GM23338 (cell line): ENCODE measurements around the gene RSAD1. TPM values are rescaled to one million over a fixed set of nuclear protein-coding genes. Genes with fewer than 3 reads are reported as not detected.

ENCODE experiments used
- ATAC-seq: fragments of 200-7000 bp; cut with Tn5 transposase; 3 replicates; pipeline ENCODE4 v1.9.1; 2020
- DNase-seq: peaks from one replicate; pipeline ENCODE4 v3.0.0-alpha.2; 2015; ENCODE audit warnings: low spot score
- H2AFZ ChIP-seq: fragments of 200-600 bp; sonication (generic); 2 replicates; pipeline ENCODE4 v1.8.0; 2016; ENCODE audit warnings: antibody characterized with exemption, mild to moderate bottlenecking, moderate library complexity
- H3F3A ChIP-seq: fragments of 200-600 bp; sonication (generic); replicated peaks from 2 replicates; pipeline ENCODE4 v1.8.0; 2017; ENCODE audit warnings: antibody characterized with exemption, mixed run types, low read depth
- H3K27ac ChIP-seq: fragments of 200-600 bp; sonication (generic); 2 replicates; pipeline ENCODE4 v1.6.1; 2016; ENCODE audit warnings: low read depth
- H3K27me3 ChIP-seq: fragments of 200-600 bp; sonication (generic); 2 replicates; pipeline ENCODE4 v1.8.0; 2016; ENCODE audit warnings: mild to moderate bottlenecking, mixed run types, moderate library complexity; ENCODE audit not compliant: insufficient read depth
- H3K36me3 ChIP-seq: fragments of 200-600 bp; sonication (generic); 2 replicates; pipeline ENCODE4 v1.8.0; 2016; ENCODE audit warnings: mild to moderate bottlenecking; ENCODE audit not compliant: insufficient read depth
- H3K4me1 ChIP-seq: fragments of 200-600 bp; sonication (generic); 2 replicates; pipeline ENCODE4 v1.8.0; 2016; ENCODE audit warnings: mild to moderate bottlenecking, moderate library complexity; ENCODE audit not compliant: insufficient read depth
- H3K4me2 ChIP-seq: fragments of 200-600 bp; sonication (generic); 2 replicates; pipeline ENCODE4 v1.7.1; 2017; ENCODE audit warnings: mixed run types
- H3K4me3 ChIP-seq: fragments of 200-600 bp; sonication (generic); 2 replicates; pipeline ENCODE4 v1.6.1; 2016; ENCODE audit warnings: mixed run types
- H3K79me2 ChIP-seq: fragments of 200-600 bp; sonication (generic); replicated peaks from 2 replicates; pipeline ENCODE4 v1.8.0; 2017; ENCODE audit warnings: mild to moderate bottlenecking; ENCODE audit not compliant: insufficient read depth
- H3K9me2 ChIP-seq: fragments of 200-600 bp; sonication (generic); 2 replicates; pipeline ENCODE4 v1.8.0; 2017; ENCODE audit not compliant: insufficient read depth
- H4K20me1 ChIP-seq: fragments of 200-600 bp; sonication (generic); replicated peaks from 2 replicates; pipeline ENCODE4 v1.8.0; 2017; ENCODE audit warnings: mild to moderate bottlenecking; ENCODE audit not compliant: insufficient read depth
- H3K27ac Mint-ChIP-seq: 2 replicates; pipeline ENCODE4 v1.8.0; 2020; ENCODE audit warnings: inconsistent platforms, mild to moderate bottlenecking, moderate library complexity, mixed read lengths
- H3K27me3 Mint-ChIP-seq: 3 replicates; pipeline ENCODE4 v1.8.0; 2022; ENCODE audit warnings: low read depth, mild to moderate bottlenecking, moderate library complexity, mixed read lengths, inconsistent platforms; ENCODE audit not compliant: insufficient read depth, poor library complexity
- H3K36me3 Mint-ChIP-seq: 3 replicates; pipeline ENCODE4 v1.8.0; 2021; ENCODE audit warnings: low read depth, mild to moderate bottlenecking, inconsistent platforms, moderate library complexity, mixed read lengths
- H3K4me1 Mint-ChIP-seq: 3 replicates; pipeline ENCODE4 v1.8.0; 2020; ENCODE audit warnings: mild to moderate bottlenecking, inconsistent platforms, mixed read lengths
- H3K4me3 Mint-ChIP-seq: 3 replicates; pipeline ENCODE4 v1.8.0; 2021; ENCODE audit warnings: moderate library complexity, mild to moderate bottlenecking, inconsistent platforms, mixed read lengths
- H3K9me3 Mint-ChIP-seq: 3 replicates; pipeline ENCODE4 v1.8.0; 2020; ENCODE audit warnings: moderate library complexity, mild to moderate bottlenecking, inconsistent platforms, mixed read lengths
- CREB1 ChIP-seq: fragments of 250-450 bp; sonication (Bioruptor Pico); IDR thresholded peaks from 2 replicates; pipeline ENCODE4 v1.5.0; 2020; ENCODE audit warnings: low read depth, mild to moderate bottlenecking, moderate library complexity
- CTCF ChIP-seq, 2 experiments: fragments of 200-600 bp in 1 of 2; sonication (generic) in 1 of 2; conservative IDR thresholded peaks; 2 replicates each; pipeline versions ENCODE4 v1.5.1 to v1.6.1; 2016 to 2017; ENCODE audit warnings: antibody characterized with exemption in 2 of 2, low read depth in 2 of 2, mild to moderate bottlenecking in 2 of 2, moderate library complexity in 1 of 2
- EZH2 ChIP-seq: fragments of 200-600 bp; sonication (generic); IDR thresholded peaks from one replicate; pipeline ENCODE4 v1.8.0; 2017; ENCODE audit warnings: antibody characterized with exemption, mild to moderate bottlenecking, low read depth; ENCODE audit not compliant: unreplicated experiment
- EZH2phosphoT487 ChIP-seq: fragments of 200-600 bp; sonication (generic); IDR thresholded peaks from one replicate; pipeline ENCODE4 v1.8.1; 2018; ENCODE audit warnings: antibody characterized with exemption; ENCODE audit not compliant: unreplicated experiment
- JUNB ChIP-seq: IDR thresholded peaks from one replicate; pipeline ENCODE4 v1.6.1; 2016; ENCODE audit warnings: antibody characterized with exemption; ENCODE audit not compliant: unreplicated experiment
- NANOG ChIP-seq: IDR thresholded peaks from 2 replicates; pipeline ENCODE4 v1.6.1; 2016; ENCODE audit warnings: antibody characterized with exemption, borderline replicate concordance
- POLR2AphosphoS5 ChIP-seq: IDR thresholded peaks from 2 replicates; pipeline ENCODE4 v1.6.1; 2016; ENCODE audit warnings: antibody characterized with exemption, low read depth
- REST ChIP-seq: IDR thresholded peaks from one replicate; pipeline ENCODE4 v1.6.1; 2018; ENCODE audit warnings: antibody characterized with exemption; ENCODE audit not compliant: unreplicated experiment
- ZNF114 ChIP-seq: fragments of 250-450 bp; sonication (Bioruptor Pico); IDR thresholded peaks from 2 replicates; pipeline ENCODE4 v1.5.0; 2020; ENCODE audit warnings: mild to moderate bottlenecking, moderate library complexity
- ZNF331 ChIP-seq: fragments of 250-450 bp; sonication (Bioruptor Pico); IDR thresholded peaks from 2 replicates; pipeline ENCODE4 v1.5.0; 2020; ENCODE audit warnings: low read depth, mild to moderate bottlenecking, moderate library complexity
- ZNF462 ChIP-seq: fragments of 250-450 bp; sonication (Bioruptor Pico); IDR thresholded peaks from 2 replicates; pipeline ENCODE4 v1.5.0; 2020; ENCODE audit warnings: mild to moderate bottlenecking, moderate library complexity
- polyA plus RNA-seq: library from polyadenylated mRNA; unstranded; fragments of >200 nt; fragmentation: Nextera tagmentation; extraction: Ambion mirVana; gene quantifications from 2 replicates; pipeline ENCODE4 v1.2.1, GENCODE V29; 2016
- total RNA-seq: library from RNA; depleted of rRNA; stranded (reverse); fragments of >200 nt; shearing (Covaris generic); gene quantifications from 2 replicates; pipeline ENCODE4 v1.2.3, GENCODE V29; 2014

RSAD1 gene
- total and polyA plus RNA-seq, 2 experiments from 2014 or later = 18.4 to 28.7 TPM

- no peaks in the 10 kb centered on the region for H3F3A ChIP-seq
- peak overlapping the region; percentile 29 for H2AFZ ChIP-seq
- Mint-ChIP-seq H3K36me3 (no peaks in the 10 kb centered on the region), H3K27me3 (peaks cover 7% of the 10 kb centered on the region), H3K4me1 (peaks cover 22% of the 10 kb centered on the region), H3K9me3 (no peaks in the 10 kb centered on the region; the same call in 2 of the 3 replicates), H3K27ac (no peak overlapping the region), H3K4me3 (no peak overlapping the region)
- H3K4me2 ChIP-seq = no peak overlapping the region
- H4K20me1 ChIP-seq = no peaks in the 10 kb centered on the region
- H3K27me3 ChIP-seq = no peaks in the 10 kb centered on the region
- H3K79me2 ChIP-seq = no peaks in the 10 kb centered on the region
- H3K36me3 ChIP-seq = no peaks in the 10 kb centered on the region
- TF ChIP-seq ZNF462 (CRISPR knock-in tag) (no peak), CREB1 (CRISPR knock-in tag) (no peak), ZNF331 (CRISPR knock-in tag) (no peak), POLR2AphosphoS5 (no peak), EZH2phosphoT487 (no peak), EZH2 (no peak), NANOG (no peak), ZNF114 (no peak), REST (no peak), JUNB (no peak), CTCF (conservative IDR thresholded peaks at IDR 0.05; ENCODE audit: low read depth in 2 of 2) (no peak)
- no peak overlapping the region for H3K4me3 ChIP-seq
- H3K9me2 ChIP-seq = 0 out of 2 replicates have a peak, but pooled peaks cover 2% of the 10 kb centered on the region
- no peak for DNase-seq
- peak; percentile 31; the same call in 2 of the 3 replicates for ATAC-seq
- H3K27ac ChIP-seq = no peak overlapping the region
- no peaks in the 10 kb centered on the region for H3K4me1 ChIP-seq
Observed at GRCh38 chr17:50517504-50518383, 39.1 kb downstream of the RSAD1 start.
